Tracheal epithelial cell (primary cell): ENCODE results near the gene TPT1. TPM values are rescaled to one million over a fixed set of nuclear protein-coding genes. Genes with fewer than 3 reads are reported as not detected.

ENCODE experiments used
- total RNA-seq: library from RNA; depleted of rRNA; stranded (reverse); fragments of >200 nt; gene quantifications from 2 replicates; pipeline ENCODE4 v1.2.1, GENCODE V29; 2014

Gene TPT1
- total RNA-seq: 2,995 and 5,335 TPM in 2 replicates

DNA sequence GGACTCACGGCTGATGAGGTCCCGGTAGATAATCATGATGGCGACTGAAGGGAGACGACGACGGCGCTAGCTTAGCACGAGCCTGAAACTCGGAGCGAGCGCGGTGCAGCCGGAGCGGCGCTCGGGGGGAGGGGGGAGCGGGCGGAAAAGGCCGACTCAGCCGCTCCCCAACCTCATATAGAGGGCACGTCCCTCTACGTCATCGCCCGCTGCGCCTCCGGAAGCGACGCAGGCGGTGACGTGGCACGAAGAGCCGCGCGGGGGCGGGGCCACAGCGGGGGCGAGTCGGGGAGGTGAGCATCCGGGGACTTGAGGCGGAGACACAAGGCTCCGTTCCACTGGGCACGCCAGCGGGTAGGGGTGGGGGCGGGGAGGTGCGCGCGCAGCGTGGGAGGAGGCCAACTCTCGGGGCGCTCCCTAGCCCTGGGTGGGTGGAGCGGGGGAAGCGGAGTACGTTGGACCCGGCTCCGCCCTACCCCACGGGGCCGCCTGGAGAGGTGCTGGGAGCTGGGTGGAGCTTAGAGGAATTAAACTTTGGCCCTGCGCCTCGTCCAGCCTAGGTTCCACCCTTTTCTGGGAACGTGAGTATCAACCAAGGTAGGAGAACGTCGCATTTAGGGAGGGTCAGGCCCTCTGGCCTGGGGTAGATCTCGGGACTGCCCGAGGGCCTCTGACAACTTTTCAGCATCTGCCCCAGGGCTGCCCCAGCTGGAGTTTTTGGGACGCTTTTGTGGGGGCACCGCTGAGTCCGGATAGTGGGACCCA is at the start of gene TPT1:
TSS of gene TPT1 (minus strand) at position 150 of the 765 bp plus-strand sequence. CDS start at position 36, 114 bp downstream.

Other genes starting within 250 kb of the TPT1 start
- 38.1 and 42.2 TPM in 2 replicates for gene GTF2F2, start 220.7 kb downstream of the TPT1 start, total RNA-seq
- 0.96 TPM in 1 of 2 replicates, not detected in the other for gene KCTD4, start 140.1 kb downstream of the TPT1 start, total RNA-seq
- 18.1 and 32.5 TPM in 2 replicates for gene SLC25A30, start 77.2 kb upstream of the TPT1 start, total RNA-seq
- 39.8 and 42.2 TPM in 2 replicates for gene COG3, start 123.8 kb upstream of the TPT1 start, total RNA-seq